DND-41 (cell line): Measurements from ENCODE around the gene COMMD10.

Source experiments
- ATAC-seq: fragments of 200-7000 bp; cut with Tn5 transposase; 3 replicates; pipeline ENCODE4 v1.9.1; 2021; ENCODE audit warnings: low read depth; ENCODE audit not compliant: insufficient read depth
- DNase-seq: peaks from one replicate; pipeline ENCODE4 v3.0.0-alpha.2; 2020
- H2AFZ ChIP-seq: 2 replicates; pipeline ENCODE4 v1.6.0; 2012; ENCODE audit warnings: low read depth, low read length
- H3K27ac ChIP-seq: 2 replicates; pipeline ENCODE4 v1.5.1; 2012; ENCODE audit warnings: low read length, inconsistent platforms
- H3K27me3 ChIP-seq: fragments of 200-600 bp; sonication (generic); 2 replicates; pipeline ENCODE4 v1.6.0; 2012; ENCODE audit warnings: low read length, mild to moderate bottlenecking, inconsistent platforms; ENCODE audit not compliant: insufficient read depth, poor library complexity
- H3K36me3 ChIP-seq: 2 replicates; pipeline ENCODE4 v1.5.1; 2012; ENCODE audit warnings: low read length, inconsistent platforms; ENCODE audit not compliant: insufficient read depth
- H3K4me1 ChIP-seq: 2 replicates; pipeline ENCODE4 v1.5.1; 2012; ENCODE audit warnings: mild to moderate bottlenecking, low read length; ENCODE audit not compliant: insufficient read depth
- H3K4me2 ChIP-seq: 2 replicates; pipeline ENCODE4 v1.6.0; 2012; ENCODE audit warnings: mild to moderate bottlenecking, moderate library complexity, low read length, inconsistent platforms; ENCODE audit not compliant: insufficient read depth
- H3K4me3 ChIP-seq, 2 experiments: fragments of 200-600 bp in 1 of 2; shearing (Covaris generic) in 1 of 2; 2 replicates each; pipeline ENCODE4 v1.5.1; 2012 to 2016; ENCODE audit warnings: inconsistent platforms in 2 of 2, low read length in 2 of 2, mild to moderate bottlenecking in 2 of 2, low read depth in 1 of 2, moderate library complexity in 1 of 2
- H3K79me2 ChIP-seq: 2 replicates; pipeline ENCODE4 v1.6.0; 2012; ENCODE audit warnings: low read length, inconsistent platforms; ENCODE audit not compliant: insufficient read depth
- H3K9ac ChIP-seq: 2 replicates; pipeline ENCODE4 v1.6.0; 2012; ENCODE audit warnings: low read depth, mild to moderate bottlenecking, inconsistent platforms, low read length, moderate library complexity
- H3K9me3 ChIP-seq: 2 replicates; pipeline ENCODE4 v1.5.1; 2012; ENCODE audit warnings: low read length, moderate library complexity, mild to moderate bottlenecking, inconsistent platforms; ENCODE audit not compliant: insufficient read depth, severe bottlenecking
- H4K20me1 ChIP-seq: 2 replicates; pipeline ENCODE4 v1.6.0; 2012; ENCODE audit warnings: low read length; ENCODE audit not compliant: insufficient read depth
- EZH2 ChIP-seq: IDR thresholded peaks from 3 replicates; pipeline ENCODE4 v1.6.1; 2012; ENCODE audit warnings: borderline replicate concordance, low read depth, mild to moderate bottlenecking, moderate library complexity, low read length, inconsistent platforms; ENCODE audit not compliant: severe bottlenecking
- TF ChIP-seq, protein P1 (sequence below): IDR thresholded peaks from 2 replicates; pipeline ENCODE4 v1.5.1; 2012; ENCODE audit warnings: borderline replicate concordance, low read length, moderate library complexity, mild to moderate bottlenecking; ENCODE audit not compliant: poor library complexity, severe bottlenecking; ENCODE audit errors: extremely low read depth

COMMD10 gene

DNA sequence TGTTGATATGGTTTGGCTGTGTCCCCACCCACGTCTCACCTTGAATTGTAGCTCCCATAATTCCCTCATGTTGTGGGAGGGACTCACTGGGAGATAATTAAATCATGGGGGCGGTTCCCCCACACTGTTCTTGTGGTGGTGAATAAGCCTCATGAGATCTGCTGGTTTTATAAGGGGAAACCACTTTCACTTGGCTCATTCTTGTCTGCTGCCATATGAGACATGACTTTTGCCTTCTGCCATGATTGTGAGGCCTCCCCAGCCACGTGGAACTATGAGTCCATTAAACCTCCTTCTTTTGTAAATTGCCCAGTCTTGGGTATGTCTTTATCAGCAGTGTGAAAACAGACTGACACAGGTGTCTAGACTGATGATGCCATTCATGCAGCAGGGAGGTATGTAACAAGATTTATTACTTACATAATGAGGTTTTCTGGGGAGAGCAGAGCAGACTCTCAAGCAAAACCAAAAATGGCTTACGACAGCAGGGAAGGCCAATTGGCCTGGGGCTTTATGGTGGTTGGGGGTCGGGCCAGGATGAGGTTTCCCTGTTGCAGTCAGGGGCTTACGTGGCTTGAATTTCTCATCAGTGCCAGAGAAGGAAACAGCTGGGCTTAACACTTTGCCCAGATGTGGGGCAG, 9.5 kb upstream of the COMMD10 start:
- Histone ChIP-seq H3K36me3 (no peaks in the 10 kb centered on the region), H2AFZ (no peak overlapping the region), H3K9me3 (no peaks in the 10 kb centered on the region), H3K4me2 (no peak overlapping the region), H4K20me1 (peaks cover 3% of the 10 kb centered on the region; the same call in 1 of the 2 replicates), H3K27ac (no peak overlapping the region), H3K4me1 (no peaks in the 10 kb centered on the region), H3K27me3 (no peaks in the 10 kb centered on the region), H3K4me3 (no peak overlapping the region), H3K9ac (no peak overlapping the region), H3K79me2 (no peaks in the 10 kb centered on the region)
- TF ChIP-seq, protein P1, sequence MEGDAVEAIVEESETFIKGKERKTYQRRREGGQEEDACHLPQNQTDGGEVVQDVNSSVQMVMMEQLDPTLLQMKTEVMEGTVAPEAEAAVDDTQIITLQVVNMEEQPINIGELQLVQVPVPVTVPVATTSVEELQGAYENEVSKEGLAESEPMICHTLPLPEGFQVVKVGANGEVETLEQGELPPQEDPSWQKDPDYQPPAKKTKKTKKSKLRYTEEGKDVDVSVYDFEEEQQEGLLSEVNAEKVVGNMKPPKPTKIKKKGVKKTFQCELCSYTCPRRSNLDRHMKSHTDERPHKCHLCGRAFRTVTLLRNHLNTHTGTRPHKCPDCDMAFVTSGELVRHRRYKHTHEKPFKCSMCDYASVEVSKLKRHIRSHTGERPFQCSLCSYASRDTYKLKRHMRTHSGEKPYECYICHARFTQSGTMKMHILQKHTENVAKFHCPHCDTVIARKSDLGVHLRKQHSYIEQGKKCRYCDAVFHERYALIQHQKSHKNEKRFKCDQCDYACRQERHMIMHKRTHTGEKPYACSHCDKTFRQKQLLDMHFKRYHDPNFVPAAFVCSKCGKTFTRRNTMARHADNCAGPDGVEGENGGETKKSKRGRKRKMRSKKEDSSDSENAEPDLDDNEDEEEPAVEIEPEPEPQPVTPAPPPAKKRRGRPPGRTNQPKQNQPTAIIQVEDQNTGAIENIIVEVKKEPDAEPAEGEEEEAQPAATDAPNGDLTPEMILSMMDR: no peak
- TF ChIP-seq EZH2: no peak
- peak; percentile 67 for ATAC-seq
- DNase-seq: peak; percentile 23

DNA sequence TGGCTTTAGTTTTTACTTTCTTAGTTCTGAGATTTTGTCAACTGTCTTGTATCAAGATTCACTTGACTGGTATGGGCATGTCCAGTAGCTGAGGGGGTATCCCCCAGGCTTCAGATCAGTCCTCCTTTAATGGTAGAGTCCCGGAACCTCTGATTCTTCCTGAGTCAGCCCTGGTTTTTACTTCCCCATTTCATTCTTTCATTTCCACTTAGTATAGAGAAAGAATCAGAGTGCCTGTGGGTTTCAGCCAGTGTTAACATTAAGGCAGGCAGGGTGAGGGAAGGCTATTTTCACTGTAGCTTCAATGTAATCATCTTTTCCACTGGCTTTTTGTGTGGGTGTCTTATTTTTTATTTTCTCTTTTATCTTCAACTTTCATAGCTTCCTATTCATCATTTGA, 8.3 kb upstream of the COMMD10 start:
- no peak overlapping the region for H3K4me3 ChIP-seq

DNA sequence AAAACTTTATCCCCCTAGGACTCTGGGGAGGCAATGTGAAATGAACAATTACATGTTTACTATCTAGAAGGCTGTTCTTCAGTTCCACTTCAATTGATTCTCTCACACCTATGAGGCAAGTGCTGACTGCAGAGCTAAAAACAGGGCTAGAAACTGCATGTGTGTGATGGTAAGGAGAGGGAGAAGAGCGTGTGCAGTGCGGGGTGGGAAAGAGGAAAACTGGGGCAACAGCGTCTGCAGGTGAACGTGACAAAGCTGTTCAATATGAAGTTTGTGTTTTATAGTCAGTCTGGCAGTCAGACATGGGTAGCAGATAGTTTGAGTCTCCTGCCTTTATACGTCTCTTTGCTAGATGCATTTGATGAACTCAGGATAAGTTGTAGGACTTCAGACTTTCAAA, 6.6 kb upstream of the COMMD10 start:
- no peak overlapping the region for H3K4me3 ChIP-seq
- no peak overlapping the region for H2AFZ ChIP-seq
- no peak for DNase-seq
- H3K36me3 ChIP-seq: no peaks in the 10 kb centered on the region
- peaks cover 3% of the 10 kb centered on the region; the same call in 1 of the 2 replicates for H4K20me1 ChIP-seq
- H3K27ac ChIP-seq: no peak overlapping the region
- no peak overlapping the region for H3K4me2 ChIP-seq
- H3K27me3 ChIP-seq: no peaks in the 10 kb centered on the region
- no peaks in the 10 kb centered on the region for H3K79me2 ChIP-seq
- TF ChIP-seq EZH2: no peak
- TF ChIP-seq, protein P1: no peak
- H3K4me1 ChIP-seq: no peaks in the 10 kb centered on the region
- ATAC-seq: no peak
- no peak overlapping the region for H3K9ac ChIP-seq
- H3K9me3 ChIP-seq: no peaks in the 10 kb centered on the region

More for the DNA sequence above, 8.3 kb upstream of the COMMD10 start:
- no peak overlapping the region for H2AFZ ChIP-seq
- peaks cover 3% of the 10 kb centered on the region; the same call in 1 of the 2 replicates for H4K20me1 ChIP-seq
- no peaks in the 10 kb centered on the region for H3K79me2 ChIP-seq
- DNase-seq (no peak), ATAC-seq (no peak)
- no peak overlapping the region for H3K4me2 ChIP-seq
- no peaks in the 10 kb centered on the region for H3K27me3 ChIP-seq
- TF ChIP-seq, protein P1: no peak
- no peak for TF ChIP-seq EZH2
- H3K27ac ChIP-seq: no peak overlapping the region
- H3K9ac ChIP-seq: no peak overlapping the region
- H3K4me1 ChIP-seq: no peaks in the 10 kb centered on the region
- no peaks in the 10 kb centered on the region for H3K9me3 ChIP-seq
- H3K36me3 ChIP-seq: no peaks in the 10 kb centered on the region
